Inferior parietal cortex (tissue), 1 donor: ENCODE data around the gene UVRAG.

Experiments
- DNase-seq: peaks from one replicate; pipeline ENCODE4 v3.0.0-alpha.2; 2016; ENCODE audit errors: extremely low spot score

The UVRAG gene

GRCh38 chr11:75783416-75784084 lies 31.5 kb upstream of the UVRAG start:
- no peak for DNase-seq

GRCh38 chr11:75784085-75784478 lies 30.9 kb upstream of the UVRAG start:
- DNase-seq, result no peak

GRCh38 chr11:75784506-75784905 lies 30.5 kb upstream of the UVRAG start:
- no peak for DNase-seq

GRCh38 chr11:75785187-75785586 lies 29.8 kb upstream of the UVRAG start:
- no peak for DNase-seq

GRCh38 chr11:75786101-75786736 lies 28.8 kb upstream of the UVRAG start:
- DNase-seq, result no peak

- DNase-seq, result no peak
These were observed 25.5 kb upstream of the UVRAG start for GRCh38 chr11:75789521-75789920.

- DNase-seq, result no peak
These were observed 24.0 kb upstream of the UVRAG start for GRCh38 chr11:75790986-75791385.

- no peak for DNase-seq
These were observed 22.8 kb upstream of the UVRAG start for GRCh38 chr11:75792127-75792731.

- DNase-seq, result no peak
These were observed 21.8 kb upstream of the UVRAG start for GRCh38 chr11:75792997-75793800.

GRCh38 chr11:75793966-75794365 lies 21.0 kb upstream of the UVRAG start:
- no peak for DNase-seq

- no peak for DNase-seq
These were observed 19.5 kb upstream of the UVRAG start for GRCh38 chr11:75795276-75796090.

GRCh38 chr11:75796091-75796435 lies 18.9 kb upstream of the UVRAG start:
- no peak for DNase-seq

GRCh38 chr11:75797116-75797515 lies 17.9 kb upstream of the UVRAG start:
- no peak for DNase-seq

- no peak for DNase-seq
These were observed 17.2 kb upstream of the UVRAG start for GRCh38 chr11:75797792-75798191.

GRCh38 chr11:75800136-75800675 lies 14.8 kb upstream of the UVRAG start:
- DNase-seq, result no peak

- DNase-seq, result no peak
These were observed 14.2 kb upstream of the UVRAG start for GRCh38 chr11:75800728-75801361.

- DNase-seq, result no peak
These were observed 13.5 kb upstream of the UVRAG start for GRCh38 chr11:75801362-75802020.

GRCh38 chr11:75802021-75802912 lies 12.7 kb upstream of the UVRAG start:
- DNase-seq, result no peak
